Kidney (tissue), 14 donors: Measurements from ENCODE around the gene BCO2. TPM values are rescaled to one million over a fixed set of nuclear protein-coding genes. Genes with fewer than 3 reads are reported as not detected.

ENCODE experiments used
- DNase-seq, 5 donors: peaks; one replicate each; pipeline ENCODE4 v3.0.0-alpha.2; 2013 to 2020
- FAIRE-seq: peaks from 2 replicates; lab custom pipeline; 2012; peaks lifted over from hg19 to GRCh38; lab: Jason Lieb, UNC
- H3K27ac ChIP-seq, 2 donors: one replicate each; pipeline ENCODE4 v1.7.0; 2013; ENCODE audit warnings: low read depth in 2 of 2, low read length in 2 of 2, inconsistent platforms in 1 of 2
- H3K27me3 ChIP-seq: one replicate; pipeline ENCODE4 v1.7.1; 2013; ENCODE audit warnings: low read length, inconsistent platforms; ENCODE audit not compliant: control insufficient read depth, insufficient read depth
- H3K36me3 ChIP-seq, 3 donors: one replicate each; pipeline versions ENCODE4 v1.7.0 to v1.7.1; 2013; ENCODE audit warnings: low read length in 3 of 3, control low read depth in 1 of 3, inconsistent platforms in 1 of 3; ENCODE audit not compliant: insufficient read depth in 3 of 3, control insufficient read depth in 2 of 3
- H3K4me1 ChIP-seq, 3 donors: one replicate each; pipeline versions ENCODE4 v1.7.0 to v1.7.1; 2013; ENCODE audit warnings: low read length in 3 of 3, inconsistent platforms in 1 of 3, low read depth in 1 of 3; ENCODE audit not compliant: control insufficient read depth in 2 of 3, insufficient read depth in 2 of 3
- H3K4me3 ChIP-seq, 3 donors: one replicate each; pipeline versions ENCODE4 v1.7.0 to v1.8.1; 2013; ENCODE audit warnings: low read length in 3 of 3, control low read depth in 1 of 3, inconsistent platforms in 1 of 3
- H3K9ac ChIP-seq, 3 donors: one replicate each; pipeline versions ENCODE4 v1.7.0 to v1.7.1; 2013; ENCODE audit warnings: low read length in 3 of 3, control low read depth in 1 of 3, inconsistent platforms in 1 of 3
- H3K9me3 ChIP-seq, 3 donors: one replicate each; pipeline versions ENCODE4 v1.7.0 to v1.7.1; 2013; ENCODE audit warnings: low read length in 3 of 3, control low read depth in 1 of 3, inconsistent platforms in 1 of 3; ENCODE audit not compliant: control insufficient read depth in 2 of 3, insufficient read depth in 1 of 3
- intact Hi-C: fragments of 100-400 bp; cut with DNase I; formaldehyde crosslinking; loops from one replicate; pipeline ENCODE4 v1.11.1; 2022
- polyA plus RNA-seq: library from polyadenylated mRNA; stranded (reverse); fragments of 350-450 nt; fragmentation: Illumina TruSeq; extraction: RNeasy Lipid Tissue Mini Kit (QIAGEN cat#74804); gene quantifications from one replicate; pipeline ENCODE4 v1.2.3, GENCODE V29; 2014; ENCODE audit warnings: low read depth, low replicate concordance; ENCODE audit not compliant: insufficient read depth
- total RNA-seq: library from RNA; stranded (reverse); fragmentation: NEBNext Ultra II Directional; extraction: Animal tissue kit (Norgen Biotek cat#: 25700); gene quantifications from one replicate; pipeline ENCODE4 v1.2.1, GENCODE V29; 2021
- TF ChIP-seq, protein P1 (sequence below): IDR thresholded peaks from 3 replicates; pipeline ENCODE4 v1.5.1; 2012; ENCODE audit warnings: mild to moderate bottlenecking, moderate library complexity, borderline replicate concordance; ENCODE audit not compliant: insufficient read depth; ENCODE audit errors: extremely low read depth
- donor health status: control.
- donor health status: control.
- donor health status: control.
- donor health status: control.
- donor health status: control.
- donor health status: DM: yes; HTN: yes; CAD: no.
- donor health status: Normal renal cell carcinoma (clear cell type).

The BCO2 gene
- total and polyA plus RNA-seq, 2 donors from 2014 or later = 6.9 to 9.6 TPM

DNA sequence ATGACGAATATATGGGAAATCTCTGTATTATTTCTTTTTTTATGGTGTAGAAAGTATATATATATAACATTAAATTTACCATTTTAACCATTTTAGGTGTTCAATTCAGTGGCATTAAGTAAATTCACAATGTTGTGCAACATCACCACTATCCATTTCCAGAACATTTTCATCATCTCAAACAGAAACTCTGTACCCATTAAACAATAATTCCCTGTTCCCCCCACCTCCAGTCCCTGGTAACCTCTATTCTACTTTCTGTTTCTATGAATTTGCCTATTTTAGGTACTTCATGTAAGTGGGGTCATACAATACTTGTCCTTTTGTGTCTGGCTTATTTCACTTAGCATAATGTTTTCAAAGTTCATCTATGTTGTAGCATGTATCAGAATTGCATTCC, 35.6 kb downstream of the BCO2 start:
- no peak for DNase-seq
- no peaks in the 10 kb centered on the region for H3K27me3 ChIP-seq
- no peak for FAIRE-seq
- H3K27ac ChIP-seq = no peak overlapping the region
- no peak overlapping the region for H3K9ac ChIP-seq
- H3K9me3 ChIP-seq = no peaks in the 10 kb centered on the region
- no peaks in the 10 kb centered on the region for H3K4me1 ChIP-seq
- no peaks in the 10 kb centered on the region for H3K36me3 ChIP-seq
- H3K4me3 ChIP-seq = no peak overlapping the region
- intact Hi-C loops = no loop called here
- TF ChIP-seq, protein P1, sequence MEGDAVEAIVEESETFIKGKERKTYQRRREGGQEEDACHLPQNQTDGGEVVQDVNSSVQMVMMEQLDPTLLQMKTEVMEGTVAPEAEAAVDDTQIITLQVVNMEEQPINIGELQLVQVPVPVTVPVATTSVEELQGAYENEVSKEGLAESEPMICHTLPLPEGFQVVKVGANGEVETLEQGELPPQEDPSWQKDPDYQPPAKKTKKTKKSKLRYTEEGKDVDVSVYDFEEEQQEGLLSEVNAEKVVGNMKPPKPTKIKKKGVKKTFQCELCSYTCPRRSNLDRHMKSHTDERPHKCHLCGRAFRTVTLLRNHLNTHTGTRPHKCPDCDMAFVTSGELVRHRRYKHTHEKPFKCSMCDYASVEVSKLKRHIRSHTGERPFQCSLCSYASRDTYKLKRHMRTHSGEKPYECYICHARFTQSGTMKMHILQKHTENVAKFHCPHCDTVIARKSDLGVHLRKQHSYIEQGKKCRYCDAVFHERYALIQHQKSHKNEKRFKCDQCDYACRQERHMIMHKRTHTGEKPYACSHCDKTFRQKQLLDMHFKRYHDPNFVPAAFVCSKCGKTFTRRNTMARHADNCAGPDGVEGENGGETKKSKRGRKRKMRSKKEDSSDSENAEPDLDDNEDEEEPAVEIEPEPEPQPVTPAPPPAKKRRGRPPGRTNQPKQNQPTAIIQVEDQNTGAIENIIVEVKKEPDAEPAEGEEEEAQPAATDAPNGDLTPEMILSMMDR = no peak

DNA sequence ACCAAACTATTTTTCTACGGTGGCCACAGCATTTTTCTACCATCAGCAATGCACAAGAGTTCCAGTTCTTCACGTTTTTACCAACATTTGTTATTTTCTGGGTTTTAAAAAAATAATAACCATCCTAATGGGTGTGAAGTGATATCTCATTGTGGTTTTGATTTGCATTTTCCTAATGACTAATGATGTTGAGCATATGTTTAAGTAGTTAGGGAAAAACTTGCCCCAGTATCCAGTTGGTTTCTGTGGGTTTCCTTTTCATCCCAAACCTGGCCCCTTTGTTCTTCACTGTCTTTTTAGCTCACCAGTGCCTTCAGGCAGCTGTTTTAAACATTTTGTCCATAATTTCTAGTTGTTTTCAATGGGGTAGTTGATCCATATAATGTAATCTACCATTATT, 36.2 kb downstream of the BCO2 start:
- FAIRE-seq = no peak
- no peak overlapping the region for H3K27ac ChIP-seq

DNA sequence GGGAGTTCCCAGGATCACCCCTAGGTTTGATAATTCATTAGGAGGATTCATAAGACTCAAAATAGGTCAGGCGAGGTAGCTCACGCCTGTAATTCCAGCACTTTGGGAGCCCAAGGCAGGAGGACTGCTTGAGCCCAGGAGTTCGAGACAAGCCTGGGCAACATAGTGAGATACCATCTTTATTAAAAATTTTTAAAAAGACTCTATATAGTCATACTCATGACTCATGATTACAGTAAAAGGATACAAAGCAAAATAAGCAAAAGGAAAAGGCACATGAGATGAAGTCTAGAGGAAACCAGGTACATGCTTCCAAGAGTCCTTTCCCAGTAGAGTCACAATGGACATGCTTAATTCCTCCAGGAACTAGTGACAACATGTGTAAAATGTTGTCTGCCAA, 37.0 kb downstream of the BCO2 start:
- intact Hi-C loops = no loop called here
- no peaks in the 10 kb centered on the region for H3K9me3 ChIP-seq
- no peak overlapping the region for H3K4me3 ChIP-seq
- no peaks in the 10 kb centered on the region for H3K27me3 ChIP-seq
- H3K9ac ChIP-seq = no peak overlapping the region
- DNase-seq (no peak), FAIRE-seq (no peak)
- H3K4me1 ChIP-seq = no peaks in the 10 kb centered on the region
- no peaks in the 10 kb centered on the region for H3K36me3 ChIP-seq
- H3K27ac ChIP-seq = no peak overlapping the region
- TF ChIP-seq, protein P1 = no peak

More for the DNA sequence above, 36.2 kb downstream of the BCO2 start:
- Histone ChIP-seq H3K4me1 (no peaks in the 10 kb centered on the region), H3K4me3 (no peak overlapping the region), H3K36me3 (no peaks in the 10 kb centered on the region), H3K9me3 (no peaks in the 10 kb centered on the region), H3K27me3 (no peaks in the 10 kb centered on the region), H3K9ac (no peak overlapping the region)
- TF ChIP-seq, protein P1 = no peak
- intact Hi-C loops = no loop called here
- no peak for DNase-seq

DNA sequence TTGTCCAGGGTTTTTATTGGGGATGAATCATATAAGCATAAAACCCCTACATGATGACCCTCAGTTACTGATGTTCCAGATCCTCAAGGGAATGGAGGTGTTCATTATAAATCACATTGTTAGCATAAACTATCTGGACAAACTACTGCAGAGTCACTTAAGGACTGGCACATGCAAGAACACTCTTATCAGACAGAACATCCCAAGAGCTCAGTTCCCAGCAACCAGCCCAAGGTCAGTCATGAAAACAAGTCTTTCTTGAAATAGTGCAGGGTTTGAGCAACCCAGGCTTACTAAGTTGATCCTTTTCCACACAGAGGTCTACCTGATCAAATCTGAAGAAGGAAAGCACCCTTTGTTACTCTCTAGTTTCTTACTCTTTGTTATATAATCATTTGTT, 37.4 kb downstream of the BCO2 start:
- Histone ChIP-seq H3K9ac (no peak overlapping the region), H3K36me3 (no peaks in the 10 kb centered on the region), H3K27ac (no peak overlapping the region), H3K9me3 (no peaks in the 10 kb centered on the region), H3K4me1 (no peaks in the 10 kb centered on the region), H3K27me3 (no peaks in the 10 kb centered on the region), H3K4me3 (no peak overlapping the region)
- FAIRE-seq = no peak
- intact Hi-C loops = no loop called here
- DNase-seq = no peak
- TF ChIP-seq, protein P1 = no peak
